ENCODE results near the gene SLC35F3. TPM values are rescaled to one million over a fixed set of nuclear protein-coding genes. Genes with fewer than 3 reads are reported as not detected.

Gene SLC35F3
- total RNA-seq, 1 experiment from 2014 or later: not detected

GRCh38 chr1:234295626-234296025 is 391.1 kb downstream of the SLC35F3 start:
- BruUV-seq (replicated peaks): no TSS peak

GRCh38 chr1:234296496-234296895 is 392.0 kb downstream of the SLC35F3 start:
- no peaks in the 10 kb centered on the region for H3K4me1 ChIP-seq
- TF ChIP-seq, protein P1, sequence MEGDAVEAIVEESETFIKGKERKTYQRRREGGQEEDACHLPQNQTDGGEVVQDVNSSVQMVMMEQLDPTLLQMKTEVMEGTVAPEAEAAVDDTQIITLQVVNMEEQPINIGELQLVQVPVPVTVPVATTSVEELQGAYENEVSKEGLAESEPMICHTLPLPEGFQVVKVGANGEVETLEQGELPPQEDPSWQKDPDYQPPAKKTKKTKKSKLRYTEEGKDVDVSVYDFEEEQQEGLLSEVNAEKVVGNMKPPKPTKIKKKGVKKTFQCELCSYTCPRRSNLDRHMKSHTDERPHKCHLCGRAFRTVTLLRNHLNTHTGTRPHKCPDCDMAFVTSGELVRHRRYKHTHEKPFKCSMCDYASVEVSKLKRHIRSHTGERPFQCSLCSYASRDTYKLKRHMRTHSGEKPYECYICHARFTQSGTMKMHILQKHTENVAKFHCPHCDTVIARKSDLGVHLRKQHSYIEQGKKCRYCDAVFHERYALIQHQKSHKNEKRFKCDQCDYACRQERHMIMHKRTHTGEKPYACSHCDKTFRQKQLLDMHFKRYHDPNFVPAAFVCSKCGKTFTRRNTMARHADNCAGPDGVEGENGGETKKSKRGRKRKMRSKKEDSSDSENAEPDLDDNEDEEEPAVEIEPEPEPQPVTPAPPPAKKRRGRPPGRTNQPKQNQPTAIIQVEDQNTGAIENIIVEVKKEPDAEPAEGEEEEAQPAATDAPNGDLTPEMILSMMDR (IDR thresholded peaks at IDR 0.05; ENCODE audit: insufficient read depth in 1 of 2, low read depth in 1 of 2, low read length in 1 of 2, severe bottlenecking in 1 of 2, unreplicated experiment in 1 of 2): no peak
- H3K4me3 ChIP-seq (ENCODE audit: low read depth, low read length): no peak overlapping the region
- DNase-seq: no peak
- BruUV-seq (replicated peaks): no TSS peak
- Mint-ChIP-seq H3K9me3 (ENCODE audit: unreplicated experiment) (no peaks in the 10 kb centered on the region), H3K27ac (ENCODE audit: unreplicated experiment) (no peak overlapping the region), H3K4me3 (ENCODE audit: unreplicated experiment) (no peak overlapping the region), H3K27me3 (ENCODE audit: insufficient read depth, unreplicated experiment) (peaks cover 23% of the 10 kb centered on the region), H3K4me1 (ENCODE audit: low read depth, unreplicated experiment) (no peaks in the 10 kb centered on the region), H3K36me3 (ENCODE audit: insufficient read depth, unreplicated experiment) (no peaks in the 10 kb centered on the region)
- CTCF ChIA-PET: interaction anchor here (0.6 kb wide), 2 partner anchors 574 to 972 kb away, joined by 3 read pairs; no protein-coding TSS in a partner anchor
- no peaks in the 10 kb centered on the region for H3K36me3 ChIP-seq (ENCODE audit: control insufficient read depth, insufficient read depth, low read length)
- H3K27me3 ChIP-seq (replicated peaks; ENCODE audit: control insufficient read depth, insufficient read depth, low read length): no peaks in the 10 kb centered on the region; the same call in 1 of the 2 replicates
- H3K9me3 ChIP-seq: no peaks in the 10 kb centered on the region
- POLR2A ChIA-PET: no interaction called here
- intact Hi-C loops (cut with micrococcal nuclease; ENCODE audit: unreplicated experiment): no loop called here

More at GRCh38 chr1:234295626-234296025, 391.1 kb downstream of the SLC35F3 start:
- Mint-ChIP-seq H3K9me3 (ENCODE audit: unreplicated experiment) (no peaks in the 10 kb centered on the region), H3K27me3 (ENCODE audit: insufficient read depth, unreplicated experiment) (peaks cover 23% of the 10 kb centered on the region), H3K27ac (ENCODE audit: unreplicated experiment) (no peak overlapping the region), H3K4me3 (ENCODE audit: unreplicated experiment) (no peak overlapping the region), H3K36me3 (ENCODE audit: insufficient read depth, unreplicated experiment) (no peaks in the 10 kb centered on the region), H3K4me1 (ENCODE audit: low read depth, unreplicated experiment) (no peaks in the 10 kb centered on the region)
- H3K9me3 ChIP-seq: no peaks in the 10 kb centered on the region
- no peaks in the 10 kb centered on the region for H3K4me1 ChIP-seq
- ChIA-PET POLR2A (no interaction called here), CTCF (interaction anchor here (0.6 to 1.0 kb wide), 2 partner anchors 14 to 971 kb away, joined by 3 read pairs; no protein-coding TSS in a partner anchor)
- intact Hi-C loops (cut with micrococcal nuclease; ENCODE audit: unreplicated experiment): no loop called here
- no peaks in the 10 kb centered on the region for H3K36me3 ChIP-seq (ENCODE audit: control insufficient read depth, insufficient read depth, low read length)
- TF ChIP-seq, protein P1 (IDR thresholded peaks at IDR 0.05; ENCODE audit: insufficient read depth in 1 of 2, low read depth in 1 of 2, low read length in 1 of 2, severe bottlenecking in 1 of 2, unreplicated experiment in 1 of 2): no peak
- no peak for DNase-seq
- no peak overlapping the region for H3K4me3 ChIP-seq (ENCODE audit: low read depth, low read length)
- H3K27me3 ChIP-seq (replicated peaks; ENCODE audit: control insufficient read depth, insufficient read depth, low read length): no peaks in the 10 kb centered on the region; the same call in 1 of the 2 replicates

GRCh38 chr1:234297668-234298067 is 393.2 kb downstream of the SLC35F3 start:
- Mint-ChIP-seq H3K27ac (ENCODE audit: unreplicated experiment) (no peak overlapping the region), H3K36me3 (ENCODE audit: insufficient read depth, unreplicated experiment) (no peaks in the 10 kb centered on the region), H3K27me3 (ENCODE audit: insufficient read depth, unreplicated experiment) (peaks cover 23% of the 10 kb centered on the region), H3K9me3 (ENCODE audit: unreplicated experiment) (no peaks in the 10 kb centered on the region), H3K4me3 (ENCODE audit: unreplicated experiment) (no peak overlapping the region), H3K4me1 (ENCODE audit: low read depth, unreplicated experiment) (no peaks in the 10 kb centered on the region)
- Histone ChIP-seq H3K36me3 (ENCODE audit: control insufficient read depth, insufficient read depth, low read length) (no peaks in the 10 kb centered on the region), H3K9me3 (no peaks in the 10 kb centered on the region), H3K4me1 (no peaks in the 10 kb centered on the region), H3K4me3 (ENCODE audit: low read depth, low read length) (no peak overlapping the region), H3K27me3 (replicated peaks; ENCODE audit: control insufficient read depth, insufficient read depth, low read length) (no peaks in the 10 kb centered on the region; the same call in 1 of the 2 replicates)
- ChIA-PET POLR2A (no interaction called here), CTCF (interaction anchor here (0.7 kb wide), 1 partner anchor 126 kb away, joined by 6 read pairs; no protein-coding TSS in a partner anchor)
- DNase-seq: no peak
- no TSS peak for BruUV-seq (replicated peaks)
- intact Hi-C loops (cut with micrococcal nuclease; ENCODE audit: unreplicated experiment): no loop called here
- TF ChIP-seq, protein P1 (IDR thresholded peaks at IDR 0.05; ENCODE audit: insufficient read depth in 1 of 2, low read depth in 1 of 2, low read length in 1 of 2, severe bottlenecking in 1 of 2, unreplicated experiment in 1 of 2): no peak
